ELR (cell line): ENCODE results near the gene ZNF169.
"Not testable (repeated sequence)": the region's sequence is repeated elsewhere in the genome, so short reads cannot be mapped to it uniquely, and the experiment has no call there.

Experiments used
- DNase-seq: peaks from one replicate; pipeline ENCODE4 v3.0.0-alpha.2; 2015; ENCODE audit warnings: low read depth

The ZNF169 gene

DNA sequence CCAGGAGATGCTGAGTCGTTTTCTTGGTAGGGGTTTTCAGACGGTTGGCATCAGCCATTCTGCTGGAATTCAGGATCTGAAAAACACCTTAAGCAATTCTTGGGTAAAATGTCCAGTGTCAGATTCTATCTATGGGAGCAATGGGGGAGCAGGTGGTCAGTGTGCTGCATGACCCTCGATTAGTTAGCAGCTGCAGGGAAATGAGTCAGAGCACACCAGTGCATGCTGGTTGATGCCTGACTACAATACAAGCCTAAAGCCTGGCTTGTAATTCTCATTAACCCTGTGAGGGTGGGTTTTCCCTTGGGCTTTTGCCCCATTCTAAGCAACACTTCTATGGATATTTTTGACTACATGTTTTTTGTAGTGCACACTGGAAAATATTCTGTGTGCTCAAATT lies 89.7 kb downstream of the ZNF169 start:
- DNase-seq = not testable (repeated sequence)
